Adipose tissue (tissue), 3 donors: ENCODE measurements around the gene IL3RA. TPM values are rescaled to one million over a fixed set of nuclear protein-coding genes. Genes with fewer than 3 reads are reported as not detected.
"Not testable (repeated sequence)": the region's sequence is repeated elsewhere in the genome, so short reads cannot be mapped to it uniquely, and the experiment has no call there.

Source experiments
- H3K27ac ChIP-seq: one replicate; pipeline ENCODE4 v1.5.1; 2013; ENCODE audit warnings: low read depth, low read length
- WGBS, 3 donors: extraction: QIAGEN DNeasy Blood & Tissue Kit; methylation state at CpG; one replicate each; pipeline ENCODE4 v1.1.7; 2013; 5-methylcytosine and 5-hydroxymethylcytosine counted together
- polyA plus RNA-seq, 3 donors: library from polyadenylated mRNA; stranded (reverse); fragments of 200-250 nt; gene quantifications; one replicate each; pipeline ENCODE4 v1.2.3, GENCODE V29; 2013
- donor health status: healthy with polysubstance abuse.
- donor health status: Bipolar disorder and iron deficiency.
- donor health status: healthy.

The IL3RA gene
- polyA plus RNA-seq, 3 donors, result 4.0 to 19.0 (median 18.5) TPM

DNA sequence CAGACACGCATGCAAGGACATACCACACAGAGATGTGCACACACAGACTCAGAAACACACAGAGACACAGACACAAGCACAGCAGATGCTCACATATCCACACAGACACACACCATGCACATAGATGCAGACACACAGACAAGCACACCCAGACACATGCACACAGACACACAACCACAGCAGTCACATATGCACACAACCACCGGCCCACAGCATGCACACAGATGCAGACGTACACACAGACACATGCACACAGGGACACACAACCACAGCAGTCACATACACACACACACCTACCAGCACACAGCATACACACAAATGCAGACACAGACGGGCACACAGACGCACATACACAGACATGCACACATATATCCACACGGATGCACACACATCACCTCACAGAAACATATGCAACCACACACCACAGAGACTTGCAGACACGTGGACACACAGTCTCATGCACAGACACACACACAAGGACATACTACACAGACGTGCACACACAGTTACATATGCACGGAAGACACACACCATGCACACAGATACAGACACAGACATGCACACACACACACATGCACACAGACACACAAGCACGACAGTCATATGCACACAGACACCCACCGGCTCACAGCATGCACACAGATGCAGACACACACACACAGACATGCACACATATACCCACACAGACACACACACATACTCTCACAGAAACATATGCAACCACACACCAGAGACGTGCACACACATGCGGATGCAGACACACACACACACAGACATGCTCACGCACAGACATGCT lies 80.6 kb downstream of the IL3RA start:
- H3K27ac ChIP-seq, result no peak overlapping the region
- 71 to 91% (median 76%) methylated on average over 14 of the region's 14 CpGs for WGBS, 3 donors

- 91 to 97% (median 96%) methylated on average over 19 to 20 of the region's 20 CpGs for WGBS, 3 donors
- no peak overlapping the region for H3K27ac ChIP-seq
Measured at GRCh38 chrX:1417921-1418771, 81.6 kb downstream of the IL3RA start.

DNA sequence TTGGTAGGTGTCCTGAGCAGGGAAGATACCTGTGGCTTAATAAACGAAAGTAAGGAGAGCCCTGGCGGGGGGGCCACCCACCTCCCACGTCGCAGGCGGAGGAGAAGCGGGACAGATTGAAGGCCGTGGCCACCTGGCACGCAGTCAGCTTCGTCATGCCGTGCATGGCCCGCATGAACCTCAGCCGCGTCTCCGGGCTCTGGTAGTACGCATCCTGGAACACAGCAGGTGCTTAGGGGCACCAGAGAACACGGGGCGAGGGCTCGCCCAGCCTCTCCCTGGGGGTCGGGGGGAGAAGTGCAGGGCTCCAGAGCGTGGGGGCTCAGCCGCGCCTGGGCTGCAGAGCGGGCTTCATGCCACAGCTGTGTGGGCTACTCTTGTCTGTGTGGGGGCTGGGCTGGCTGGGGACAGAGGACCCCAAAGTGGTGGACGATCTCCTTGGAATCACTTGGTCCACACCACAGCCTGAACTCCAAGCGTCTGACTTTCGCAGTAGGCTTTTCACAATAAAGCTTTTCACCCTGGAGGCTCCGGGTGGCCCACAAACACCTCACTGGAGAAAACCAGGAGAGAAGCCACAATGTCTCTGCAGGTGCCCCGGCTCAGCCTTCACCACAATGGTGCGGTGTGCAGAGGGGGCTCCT lies 82.4 kb downstream of the IL3RA start:
- WGBS, 3 donors, result 94 to 96% (median 95%) methylated on average over 29 of the region's 29 CpGs
- no peak overlapping the region for H3K27ac ChIP-seq

- WGBS, 3 donors, result 92 to 93% (median 92%) methylated on average over 18 to 19 of the region's 19 CpGs
- H3K27ac ChIP-seq, result no peak overlapping the region
Measured at GRCh38 chrX:1419545-1420355, 83.2 kb downstream of the IL3RA start.

DNA sequence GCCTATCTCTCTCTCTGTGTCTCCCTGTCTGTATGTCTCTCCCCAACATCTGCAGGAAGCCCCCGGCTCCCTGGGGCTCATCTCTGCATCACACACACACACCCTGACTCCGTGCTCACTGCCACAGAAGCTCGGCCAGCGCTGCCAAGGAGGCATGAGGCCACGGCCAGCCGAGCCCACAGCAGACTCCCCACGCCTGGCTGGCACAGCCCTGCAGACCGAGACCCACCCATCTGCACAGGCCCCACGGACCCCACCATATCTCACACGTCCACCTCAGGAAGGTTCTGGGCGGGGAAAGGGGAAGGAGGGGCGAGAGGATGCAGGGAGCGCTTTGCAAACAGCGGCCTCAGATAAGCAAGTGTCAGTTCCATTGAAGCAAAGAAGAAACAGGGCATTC lies 83.8 kb downstream of the IL3RA start:
- H3K27ac ChIP-seq, result no peak overlapping the region
- WGBS, 3 donors, result 70 to 84% (median 77%) methylated on average over 14 of the region's 14 CpGs

- WGBS, 3 donors, result 97 to 99% (median 98%) methylated on average over 19 of the region's 19 CpGs
- H3K27ac ChIP-seq, result no peak overlapping the region
Measured at GRCh38 chrX:1421433-1422134, 85.0 kb downstream of the IL3RA start.

GRCh38 chrX:1422135-1422465 lies 85.5 kb downstream of the IL3RA start:
- H3K27ac ChIP-seq, result no peak overlapping the region
- 99 to 100% (median 99%) methylated on average over 4 of the region's 4 CpGs for WGBS, 3 donors

- no peak overlapping the region for H3K27ac ChIP-seq
- 48 to 74% (median 68%) methylated on average over 2 of the region's 2 CpGs for WGBS, 3 donors
Measured at GRCh38 chrX:1423215-1423614, 86.6 kb downstream of the IL3RA start.

DNA sequence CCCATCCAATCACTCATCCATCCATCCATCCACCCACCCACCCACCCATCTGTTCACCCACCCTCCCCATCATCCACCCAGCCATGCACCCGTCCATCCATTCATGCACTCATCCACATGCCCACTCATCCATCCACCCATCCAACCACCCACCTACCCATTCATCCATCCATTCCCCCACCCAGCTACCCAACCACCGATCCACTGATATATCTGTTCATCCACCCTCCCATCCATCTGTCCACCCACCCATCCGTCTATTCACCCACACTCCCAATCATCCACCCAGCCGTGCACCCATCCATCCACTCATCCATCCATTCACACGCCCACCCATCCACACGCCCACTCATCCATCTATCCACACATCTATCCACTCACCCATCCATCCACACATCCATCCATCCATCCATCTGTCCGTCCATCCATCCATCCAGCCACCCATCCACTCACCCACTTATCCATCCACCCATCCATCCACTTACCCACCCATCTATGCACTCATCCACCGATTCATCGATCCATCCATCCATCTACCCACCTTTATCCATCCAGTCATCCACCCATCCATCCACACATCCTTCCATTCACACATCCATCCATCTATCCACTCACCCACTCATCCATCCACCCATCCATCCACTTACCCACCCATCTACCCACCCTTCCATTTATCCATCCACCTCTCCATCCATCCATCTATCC lies 87.7 kb downstream of the IL3RA start:
- no peak overlapping the region for H3K27ac ChIP-seq
- 73 to 89% (median 85%) methylated on average over 9 of the region's 9 CpGs for whole genome bisulfite sequencing, 3 donors

DNA sequence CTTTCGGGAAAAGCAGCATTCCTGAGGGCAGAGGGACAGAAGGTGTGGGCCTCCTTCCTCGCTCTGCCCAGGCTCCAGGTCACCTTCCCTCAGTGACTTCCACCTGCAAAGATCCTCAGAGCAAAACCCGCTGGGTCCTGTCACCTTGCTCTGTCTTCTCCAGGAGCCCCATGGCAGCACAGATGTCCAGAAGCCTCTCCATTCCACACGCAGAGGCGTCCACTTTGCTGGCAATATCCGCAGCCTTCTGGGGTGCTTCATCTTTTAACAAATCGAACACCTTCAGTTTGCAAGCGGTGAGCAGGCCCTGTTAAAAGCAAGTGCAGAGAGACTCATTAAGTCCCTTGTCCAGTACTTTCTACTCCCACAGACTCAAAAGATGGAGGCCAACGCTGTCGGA lies 88.8 kb downstream of the IL3RA start:
- no peak overlapping the region for H3K27ac ChIP-seq
- WGBS, 3 donors, result 77 to 90% (median 89%) methylated on average over 10 of the region's 10 CpGs

GRCh38 chrX:1426321-1426720 lies 89.7 kb downstream of the IL3RA start:
- WGBS, 3 donors, result 91 to 95% (median 91%) methylated on average over 14 to 16 of the region's 16 CpGs
- not testable (repeated sequence) for H3K27ac ChIP-seq

- no peak overlapping the region for H3K27ac ChIP-seq
- WGBS, 3 donors, result 96% methylated on average over 31 to 32 of the region's 32 CpGs
Measured at GRCh38 chrX:1427756-1428155, 91.2 kb downstream of the IL3RA start.

GRCh38 chrX:1430451-1430850 lies 93.9 kb downstream of the IL3RA start:
- H3K27ac ChIP-seq, result no peak overlapping the region
- WGBS, 3 donors, result 94 to 98% (median 97%) methylated on average over 10 of the region's 10 CpGs

Other genes starting within 250 kb of the IL3RA start
- gene CRLF2, start 124.1 kb upstream of the IL3RA start, polyA plus RNA-seq, result under 1 TPM; 0.03 to 0.22 (median 0.15) TPM
- gene CSF2RA, start 68.0 kb upstream of the IL3RA start, polyA plus RNA-seq, result 10 to 100 TPM in 1 of 3 donors, 1 to 10 TPM in 2; 1.3 to 14.5 (median 5.6) TPM
- gene SLC25A6, start 55.3 kb downstream of the IL3RA start, polyA plus RNA-seq, result 100 to 1,000 TPM; 489 to 843 (median 515) TPM
- 10 to 100 TPM; 20.2 to 35.2 (median 22.3) TPM for gene ASMTL, start 116.1 kb downstream of the IL3RA start, polyA plus RNA-seq
- 1 to 10 TPM; 1.1 to 1.8 (median 1.2) TPM for gene P2RY8, start 200.4 kb downstream of the IL3RA start, polyA plus RNA-seq